ENCODE data around the gene CAMK2D.

CAMK2D gene

GRCh38 chr4:113659127-113659526, 102.4 kb downstream of the CAMK2D start:
- no peak for FAIRE-seq
- TF ChIP-seq POU2F2 (IDR thresholded peaks at IDR 0.05; ENCODE audit: low read depth, low read length), result no peak

GRCh38 chr4:113657586-113658233, 103.8 kb downstream of the CAMK2D start:
- no peak for TF ChIP-seq POLR2A (IDR thresholded peaks at IDR 0.05; ENCODE audit: low read depth, low read length)
- no peak for TF ChIP-seq POLR2AphosphoS5 (IDR thresholded peaks at IDR 0.05; ENCODE audit: low read depth, low read length)
- no peak for TF ChIP-seq SPI1 (IDR thresholded peaks at IDR 0.05; ENCODE audit: low read depth, low read length)
- TF ChIP-seq PAX5 (IDR thresholded peaks at IDR 0.05; ENCODE audit: insufficient read depth, low read length, severe bottlenecking), result no peak
- TF ChIP-seq TAF1 (IDR thresholded peaks at IDR 0.05; ENCODE audit: low read depth, low read length), result no peak
- TF ChIP-seq POU2F2 (IDR thresholded peaks at IDR 0.05; ENCODE audit: low read depth, low read length), result no peak
- DNase-seq (ENCODE audit: insufficient read length, low spot score), result no peak
- no peak for FAIRE-seq

More at GRCh38 chr4:113659127-113659526, 102.4 kb downstream of the CAMK2D start:
- no peak for DNase-seq (ENCODE audit: insufficient read length, low spot score)

- FAIRE-seq, result no peak
These were observed 107.7 kb downstream of the CAMK2D start for GRCh38 chr4:113653871-113654270.

GRCh38 chr4:113646442-113646822, 115.1 kb downstream of the CAMK2D start:
- FAIRE-seq (no peak), DNase-seq (ENCODE audit: insufficient read length, low spot score) (no peak)
- no peak for TF ChIP-seq SPI1 (IDR thresholded peaks at IDR 0.05; ENCODE audit: low read depth, low read length)
- no peak for TF ChIP-seq TAF1 (IDR thresholded peaks at IDR 0.05; ENCODE audit: low read depth, low read length)
- no peak for TF ChIP-seq PAX5 (IDR thresholded peaks at IDR 0.05; ENCODE audit: insufficient read depth, low read length, severe bottlenecking)
- no peak for TF ChIP-seq POLR2AphosphoS5 (IDR thresholded peaks at IDR 0.05; ENCODE audit: low read depth, low read length)
- no peak for TF ChIP-seq POLR2A (IDR thresholded peaks at IDR 0.05; ENCODE audit: low read depth, low read length)
- TF ChIP-seq POU2F2 (IDR thresholded peaks at IDR 0.05; ENCODE audit: low read depth, low read length), result no peak

More at GRCh38 chr4:113653871-113654270, 107.7 kb downstream of the CAMK2D start:
- DNase-seq (ENCODE audit: insufficient read length, low spot score), result no peak
- TF ChIP-seq POU2F2 (IDR thresholded peaks at IDR 0.05; ENCODE audit: low read depth, low read length) (no peak), PAX5 (IDR thresholded peaks at IDR 0.05; ENCODE audit: insufficient read depth, low read length, severe bottlenecking) (no peak), SPI1 (IDR thresholded peaks at IDR 0.05; ENCODE audit: low read depth, low read length) (no peak), TAF1 (IDR thresholded peaks at IDR 0.05; ENCODE audit: low read depth, low read length) (no peak), POLR2AphosphoS5 (IDR thresholded peaks at IDR 0.05; ENCODE audit: low read depth, low read length) (no peak), POLR2A (IDR thresholded peaks at IDR 0.05; ENCODE audit: low read depth, low read length) (no peak)

- DNase-seq (ENCODE audit: insufficient read length, low spot score), result no peak
- no peak for FAIRE-seq
- TF ChIP-seq PAX5 (IDR thresholded peaks at IDR 0.05; ENCODE audit: insufficient read depth, low read length, severe bottlenecking) (no peak), POLR2A (IDR thresholded peaks at IDR 0.05; ENCODE audit: low read depth, low read length) (no peak), POLR2AphosphoS5 (IDR thresholded peaks at IDR 0.05; ENCODE audit: low read depth, low read length) (no peak), POU2F2 (IDR thresholded peaks at IDR 0.05; ENCODE audit: low read depth, low read length) (no peak), TAF1 (IDR thresholded peaks at IDR 0.05; ENCODE audit: low read depth, low read length) (no peak), SPI1 (IDR thresholded peaks at IDR 0.05; ENCODE audit: low read depth, low read length) (no peak)
These were observed 115.6 kb downstream of the CAMK2D start for GRCh38 chr4:113645771-113646441.

GRCh38 chr4:113645288-113645687, 116.2 kb downstream of the CAMK2D start:
- no peak for TF ChIP-seq POU2F2 (IDR thresholded peaks at IDR 0.05; ENCODE audit: low read depth, low read length)
- no peak for TF ChIP-seq PAX5 (IDR thresholded peaks at IDR 0.05; ENCODE audit: insufficient read depth, low read length, severe bottlenecking)
- TF ChIP-seq TAF1 (IDR thresholded peaks at IDR 0.05; ENCODE audit: low read depth, low read length), result no peak
- no peak for TF ChIP-seq POLR2AphosphoS5 (IDR thresholded peaks at IDR 0.05; ENCODE audit: low read depth, low read length)
- TF ChIP-seq POLR2A (IDR thresholded peaks at IDR 0.05; ENCODE audit: low read depth, low read length), result no peak
- no peak for TF ChIP-seq SPI1 (IDR thresholded peaks at IDR 0.05; ENCODE audit: low read depth, low read length)
- no peak for DNase-seq (ENCODE audit: insufficient read length, low spot score)
- FAIRE-seq, result no peak

- DNase-seq (ENCODE audit: insufficient read length, low spot score) (no peak), FAIRE-seq (no peak)
- no peak for TF ChIP-seq POU2F2 (IDR thresholded peaks at IDR 0.05; ENCODE audit: low read depth, low read length)
- no peak for TF ChIP-seq PAX5 (IDR thresholded peaks at IDR 0.05; ENCODE audit: insufficient read depth, low read length, severe bottlenecking)
- no peak for TF ChIP-seq POLR2AphosphoS5 (IDR thresholded peaks at IDR 0.05; ENCODE audit: low read depth, low read length)
- TF ChIP-seq POLR2A (IDR thresholded peaks at IDR 0.05; ENCODE audit: low read depth, low read length), result no peak
- TF ChIP-seq TAF1 (IDR thresholded peaks at IDR 0.05; ENCODE audit: low read depth, low read length), result no peak
- TF ChIP-seq SPI1 (IDR thresholded peaks at IDR 0.05; ENCODE audit: low read depth, low read length), result no peak
These were observed 117.1 kb downstream of the CAMK2D start for GRCh38 chr4:113644398-113644797.

- TF ChIP-seq POLR2AphosphoS5 (IDR thresholded peaks at IDR 0.05; ENCODE audit: low read depth, low read length) (no peak), SPI1 (IDR thresholded peaks at IDR 0.05; ENCODE audit: low read depth, low read length) (no peak), TAF1 (IDR thresholded peaks at IDR 0.05; ENCODE audit: low read depth, low read length) (no peak), POU2F2 (IDR thresholded peaks at IDR 0.05; ENCODE audit: low read depth, low read length) (no peak), POLR2A (IDR thresholded peaks at IDR 0.05; ENCODE audit: low read depth, low read length) (no peak), PAX5 (IDR thresholded peaks at IDR 0.05; ENCODE audit: insufficient read depth, low read length, severe bottlenecking) (no peak)
- DNase-seq (ENCODE audit: insufficient read length, low spot score) (no peak), FAIRE-seq (no peak)
These were observed 118.0 kb downstream of the CAMK2D start for GRCh38 chr4:113643505-113643904.

GRCh38 chr4:113641025-113641431, 120.5 kb downstream of the CAMK2D start:
- FAIRE-seq, result no peak
- DNase-seq (ENCODE audit: insufficient read length, low spot score), result no peak

GRCh38 chr4:113639326-113639725, 122.2 kb downstream of the CAMK2D start:
- no peak for DNase-seq (ENCODE audit: insufficient read length, low spot score)
- peak; percentile 48 for FAIRE-seq
- no peak for TF ChIP-seq TAF1 (IDR thresholded peaks at IDR 0.05; ENCODE audit: low read depth, low read length)
- TF ChIP-seq SPI1 (IDR thresholded peaks at IDR 0.05; ENCODE audit: low read depth, low read length), result peak; percentile 52; the same call in 1 of the 2 replicates

More at GRCh38 chr4:113641025-113641431, 120.5 kb downstream of the CAMK2D start:
- TF ChIP-seq SPI1 (IDR thresholded peaks at IDR 0.05; ENCODE audit: low read depth, low read length), result peak; percentile 90
- no peak for TF ChIP-seq POLR2A (IDR thresholded peaks at IDR 0.05; ENCODE audit: low read depth, low read length)
